Panc1 (cell line): ENCODE data around the gene GRIK3. TPM values are rescaled to one million over a fixed set of nuclear protein-coding genes. Genes with fewer than 3 reads are reported as not detected.

ENCODE experiments used
- ATAC-seq: fragments of 200-7000 bp; cut with Tn5 transposase; 2 replicates; pipeline ENCODE4 v1.9.1; 2020; ENCODE audit warnings: mild to moderate bottlenecking, moderate library complexity
- BruUV-seq: library from RNA; stranded (reverse); fragments of 400-500 nt; replicated peaks from 2 replicates; lab custom pipeline; 2021; lab: Mats Ljungman, UMichigan
- CTCF ChIA-PET: fragments of 300-600 bp; sonication (Branson Sonifier 250); formaldehyde crosslinking; loops from one replicate; lab custom pipeline; 2022; ENCODE audit warnings: antibody characterized with exemption; lab: Charles Lee
- POLR2A ChIA-PET: fragments of 300-600 bp; sonication (Branson Sonifier 250); formaldehyde crosslinking; loops from one replicate; lab custom pipeline; 2022; ENCODE audit warnings: antibody characterized with exemption; lab: Charles Lee
- DNase-seq: peaks from one replicate; pipeline ENCODE4 v3.0.0-alpha.2; 2010; ENCODE audit warnings: low read depth, low spot score
- H3K27ac ChIP-seq: 2 replicates; pipeline ENCODE4 v1.5.1; 2011; ENCODE audit warnings: mild to moderate bottlenecking, low read length, inconsistent platforms
- H3K27me3 ChIP-seq: fragments of 200-500 bp; sonication (Bioruptor generic); 2 replicates; pipeline ENCODE4 v1.6.0; 2014; ENCODE audit warnings: low read length, inconsistent platforms; ENCODE audit not compliant: control insufficient read depth, insufficient read depth
- H3K36me3 ChIP-seq: fragments of 200-500 bp; sonication (Bioruptor generic); 2 replicates; pipeline ENCODE4 v1.5.1; 2014; ENCODE audit warnings: inconsistent platforms, mild to moderate bottlenecking, low read length, moderate library complexity; ENCODE audit not compliant: control insufficient read depth, insufficient read depth
- H3K4me1 ChIP-seq: 2 replicates; pipeline ENCODE4 v1.5.1; 2011; ENCODE audit warnings: inconsistent platforms, mild to moderate bottlenecking, low read length, moderate library complexity; ENCODE audit not compliant: control insufficient read depth, insufficient read depth
- H3K4me3 ChIP-seq, 2 experiments: 2 replicates each; pipeline ENCODE4 v1.5.1; 2011 to 2012; ENCODE audit warnings: low read depth in 2 of 2, low read length in 2 of 2, mild to moderate bottlenecking in 2 of 2, inconsistent platforms in 1 of 2, moderate library complexity in 1 of 2
- H3K9me3 ChIP-seq: fragments of 200-500 bp; sonication (Bioruptor generic); 2 replicates; pipeline ENCODE4 v1.5.1; 2014; ENCODE audit warnings: low read depth, mild to moderate bottlenecking, inconsistent platforms, low read length, moderate library complexity; ENCODE audit not compliant: control insufficient read depth, insufficient read depth
- POLR2AphosphoS5 ChIP-seq: IDR thresholded peaks from 2 replicates; pipeline ENCODE4 v1.6.1; 2012; ENCODE audit warnings: mild to moderate bottlenecking, low read depth, low read length, moderate library complexity
- SIN3A ChIP-seq: IDR thresholded peaks from 2 replicates; pipeline ENCODE4 v1.6.1; 2012; ENCODE audit warnings: low read depth, mild to moderate bottlenecking, low read length, moderate library complexity, borderline replicate concordance; ENCODE audit not compliant: insufficient read depth
- TCF7L2 ChIP-seq: IDR thresholded peaks from 2 replicates; pipeline ENCODE4 v1.6.1; 2011; ENCODE audit warnings: mild to moderate bottlenecking, low read depth, low read length, inconsistent platforms
- in situ Hi-C: cut with HindIII; loops from 2 replicates; pipeline ENCODE4 v1.10.0; 2016; ENCODE audit warnings: low sequenced_read_pairs, low pct_unique_long_range_greater_than_20kb
- intact Hi-C: fragments of 100-400 bp; cut with micrococcal nuclease; formaldehyde crosslinking; loops from one replicate; pipeline ENCODE4 v1.10.0; 2022; ENCODE audit not compliant: unreplicated experiment
- total RNA-seq: library from RNA; stranded (reverse); gene quantifications from one replicate; pipeline ENCODE4 v1.2.1, GENCODE V29; 2021; ENCODE audit not compliant: unreplicated experiment
- TF ChIP-seq, protein P1 (sequence below): fragments of 450-650 bp; IDR thresholded peaks from 2 replicates; pipeline ENCODE4 v1.5.1; 2017; ENCODE audit warnings: mild to moderate bottlenecking
- TF ChIP-seq, protein P2 (sequence below), 2 experiments: IDR thresholded peaks; 2 replicates each; pipeline ENCODE4 v1.6.1; 2011 to 2012; ENCODE audit warnings: low read depth in 2 of 2, control low read depth in 1 of 2, low read length in 1 of 2, mild to moderate bottlenecking in 1 of 2, moderate library complexity in 1 of 2; ENCODE audit not compliant: insufficient read depth in 1 of 2

GRIK3 gene
- total RNA-seq, 1 experiment from 2014 or later: not detected

DNA sequence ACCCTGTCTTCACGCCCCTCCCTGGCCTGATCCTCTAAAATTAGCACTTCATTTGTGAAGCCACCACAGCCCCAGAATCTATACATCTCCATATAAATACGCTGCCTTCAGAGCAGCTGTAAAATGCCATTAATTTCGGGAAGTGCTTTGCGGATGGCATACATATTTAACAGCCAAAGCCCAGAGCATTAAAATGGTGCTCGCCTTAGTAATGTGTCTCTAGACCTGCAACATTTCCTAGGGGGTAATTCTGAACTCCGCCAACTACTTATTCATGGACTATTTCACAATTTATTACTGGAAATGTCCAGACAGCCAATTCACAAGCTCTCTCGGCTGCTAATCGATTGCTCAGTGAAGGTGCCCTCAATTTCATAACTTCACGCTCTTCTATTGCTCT is 189.4 kb downstream of the GRIK3 start:
- in situ Hi-C loops: no loop called here
- Histone ChIP-seq H3K4me1 (no peaks in the 10 kb centered on the region), H3K27me3 (peaks cover 27% of the 10 kb centered on the region), H3K27ac (no peak overlapping the region), H3K36me3 (no peaks in the 10 kb centered on the region), H3K9me3 (no peaks in the 10 kb centered on the region), H3K4me3 (no peak overlapping the region)
- TF ChIP-seq POLR2AphosphoS5: no peak
- TF ChIP-seq TCF7L2: no peak
- no peak for TF ChIP-seq SIN3A
- TF ChIP-seq, protein P1, sequence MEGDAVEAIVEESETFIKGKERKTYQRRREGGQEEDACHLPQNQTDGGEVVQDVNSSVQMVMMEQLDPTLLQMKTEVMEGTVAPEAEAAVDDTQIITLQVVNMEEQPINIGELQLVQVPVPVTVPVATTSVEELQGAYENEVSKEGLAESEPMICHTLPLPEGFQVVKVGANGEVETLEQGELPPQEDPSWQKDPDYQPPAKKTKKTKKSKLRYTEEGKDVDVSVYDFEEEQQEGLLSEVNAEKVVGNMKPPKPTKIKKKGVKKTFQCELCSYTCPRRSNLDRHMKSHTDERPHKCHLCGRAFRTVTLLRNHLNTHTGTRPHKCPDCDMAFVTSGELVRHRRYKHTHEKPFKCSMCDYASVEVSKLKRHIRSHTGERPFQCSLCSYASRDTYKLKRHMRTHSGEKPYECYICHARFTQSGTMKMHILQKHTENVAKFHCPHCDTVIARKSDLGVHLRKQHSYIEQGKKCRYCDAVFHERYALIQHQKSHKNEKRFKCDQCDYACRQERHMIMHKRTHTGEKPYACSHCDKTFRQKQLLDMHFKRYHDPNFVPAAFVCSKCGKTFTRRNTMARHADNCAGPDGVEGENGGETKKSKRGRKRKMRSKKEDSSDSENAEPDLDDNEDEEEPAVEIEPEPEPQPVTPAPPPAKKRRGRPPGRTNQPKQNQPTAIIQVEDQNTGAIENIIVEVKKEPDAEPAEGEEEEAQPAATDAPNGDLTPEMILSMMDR: no peak
- TF ChIP-seq, protein P2, sequence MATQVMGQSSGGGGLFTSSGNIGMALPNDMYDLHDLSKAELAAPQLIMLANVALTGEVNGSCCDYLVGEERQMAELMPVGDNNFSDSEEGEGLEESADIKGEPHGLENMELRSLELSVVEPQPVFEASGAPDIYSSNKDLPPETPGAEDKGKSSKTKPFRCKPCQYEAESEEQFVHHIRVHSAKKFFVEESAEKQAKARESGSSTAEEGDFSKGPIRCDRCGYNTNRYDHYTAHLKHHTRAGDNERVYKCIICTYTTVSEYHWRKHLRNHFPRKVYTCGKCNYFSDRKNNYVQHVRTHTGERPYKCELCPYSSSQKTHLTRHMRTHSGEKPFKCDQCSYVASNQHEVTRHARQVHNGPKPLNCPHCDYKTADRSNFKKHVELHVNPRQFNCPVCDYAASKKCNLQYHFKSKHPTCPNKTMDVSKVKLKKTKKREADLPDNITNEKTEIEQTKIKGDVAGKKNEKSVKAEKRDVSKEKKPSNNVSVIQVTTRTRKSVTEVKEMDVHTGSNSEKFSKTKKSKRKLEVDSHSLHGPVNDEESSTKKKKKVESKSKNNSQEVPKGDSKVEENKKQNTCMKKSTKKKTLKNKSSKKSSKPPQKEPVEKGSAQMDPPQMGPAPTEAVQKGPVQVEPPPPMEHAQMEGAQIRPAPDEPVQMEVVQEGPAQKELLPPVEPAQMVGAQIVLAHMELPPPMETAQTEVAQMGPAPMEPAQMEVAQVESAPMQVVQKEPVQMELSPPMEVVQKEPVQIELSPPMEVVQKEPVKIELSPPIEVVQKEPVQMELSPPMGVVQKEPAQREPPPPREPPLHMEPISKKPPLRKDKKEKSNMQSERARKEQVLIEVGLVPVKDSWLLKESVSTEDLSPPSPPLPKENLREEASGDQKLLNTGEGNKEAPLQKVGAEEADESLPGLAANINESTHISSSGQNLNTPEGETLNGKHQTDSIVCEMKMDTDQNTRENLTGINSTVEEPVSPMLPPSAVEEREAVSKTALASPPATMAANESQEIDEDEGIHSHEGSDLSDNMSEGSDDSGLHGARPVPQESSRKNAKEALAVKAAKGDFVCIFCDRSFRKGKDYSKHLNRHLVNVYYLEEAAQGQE (IDR thresholded peaks at IDR 0.05; ENCODE audit: insufficient read depth in 1 of 2, low read depth in 2 of 2, low read length in 1 of 2): no peak
- ChIA-PET CTCF (no interaction called here), POLR2A (no interaction called here)
- intact Hi-C loops: no loop called here
- no TSS peak for BruUV-seq
- no peak for ATAC-seq
- DNase-seq: no peak

DNA sequence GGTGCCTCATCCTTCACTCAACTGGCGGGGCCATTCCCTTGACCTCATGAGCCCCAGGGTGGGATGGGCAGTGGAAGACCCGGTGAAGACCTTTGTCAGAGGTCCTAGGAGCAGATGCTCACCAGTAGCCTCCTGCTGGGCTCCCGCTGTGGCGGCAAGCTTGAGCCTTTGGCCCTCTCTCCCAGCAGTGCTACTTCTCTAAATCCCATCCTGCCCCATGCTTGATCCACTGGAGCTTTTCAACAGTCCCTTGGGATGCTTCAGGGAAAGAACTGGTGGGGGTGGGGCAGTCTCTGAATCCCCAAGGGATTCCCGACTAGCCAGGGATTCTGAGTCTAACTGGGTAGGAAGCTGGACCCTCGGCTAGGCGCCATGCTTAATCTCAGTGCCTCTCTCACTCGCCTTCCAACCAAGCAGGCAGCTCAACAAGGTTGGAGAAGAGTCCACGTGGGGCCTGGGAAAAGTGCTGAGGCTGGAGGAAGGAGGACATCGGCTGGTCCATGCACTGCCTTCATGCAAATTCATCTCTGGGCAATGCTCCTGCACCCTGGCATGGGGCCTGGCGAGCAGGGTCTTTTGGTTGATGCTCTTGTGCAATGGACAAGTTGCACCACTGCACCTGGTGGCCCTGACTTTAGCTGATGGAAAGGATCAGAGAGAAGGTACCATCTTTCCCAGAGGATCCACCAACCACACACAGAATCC is 190.3 kb downstream of the GRIK3 start:
- H3K4me1 ChIP-seq: no peaks in the 10 kb centered on the region
- CTCF ChIA-PET: interaction anchor here (0.5 kb wide), 1 partner anchor 129 kb away, joined by 3 read pairs; no protein-coding TSS in a partner anchor
- H3K9me3 ChIP-seq: no peaks in the 10 kb centered on the region
- ATAC-seq (no peak), DNase-seq (no peak)
- TF ChIP-seq, protein P2 (IDR thresholded peaks at IDR 0.05; ENCODE audit: insufficient read depth in 1 of 2, low read depth in 2 of 2, low read length in 1 of 2): no peak
- TF ChIP-seq, protein P1: no peak
- TF ChIP-seq TCF7L2 (no peak), POLR2AphosphoS5 (no peak), SIN3A (no peak)
- no peak overlapping the region for H3K27ac ChIP-seq
- H3K4me3 ChIP-seq: no peak overlapping the region
- no TSS peak for BruUV-seq
- POLR2A ChIA-PET: no interaction called here
- peaks cover 20% of the 10 kb centered on the region for H3K27me3 ChIP-seq
- H3K36me3 ChIP-seq: no peaks in the 10 kb centered on the region
- intact Hi-C loops: no loop called here
- in situ Hi-C loops: no loop called here
